Panc1 (cell line): ENCODE measurements around the gene NCBP2L.

ENCODE experiments used
- CTCF ChIP-seq: fragments of 450-650 bp; IDR thresholded peaks from 2 replicates; pipeline ENCODE4 v1.5.1; 2017; ENCODE audit warnings: mild to moderate bottlenecking
- POLR2AphosphoS5 ChIP-seq: IDR thresholded peaks from 2 replicates; pipeline ENCODE4 v1.6.1; 2012; ENCODE audit warnings: mild to moderate bottlenecking, low read depth, low read length, moderate library complexity
- TF ChIP-seq, protein P1 (sequence below), 2 experiments: IDR thresholded peaks; 2 replicates each; pipeline ENCODE4 v1.6.1; 2011 to 2012; ENCODE audit warnings: low read depth in 2 of 2, control low read depth in 1 of 2, low read length in 1 of 2, mild to moderate bottlenecking in 1 of 2, moderate library complexity in 1 of 2; ENCODE audit not compliant: insufficient read depth in 1 of 2

GRCh38 chrX:107739541-107739940 is 38.0 kb upstream of the NCBP2L start:
- TF ChIP-seq, protein P1, sequence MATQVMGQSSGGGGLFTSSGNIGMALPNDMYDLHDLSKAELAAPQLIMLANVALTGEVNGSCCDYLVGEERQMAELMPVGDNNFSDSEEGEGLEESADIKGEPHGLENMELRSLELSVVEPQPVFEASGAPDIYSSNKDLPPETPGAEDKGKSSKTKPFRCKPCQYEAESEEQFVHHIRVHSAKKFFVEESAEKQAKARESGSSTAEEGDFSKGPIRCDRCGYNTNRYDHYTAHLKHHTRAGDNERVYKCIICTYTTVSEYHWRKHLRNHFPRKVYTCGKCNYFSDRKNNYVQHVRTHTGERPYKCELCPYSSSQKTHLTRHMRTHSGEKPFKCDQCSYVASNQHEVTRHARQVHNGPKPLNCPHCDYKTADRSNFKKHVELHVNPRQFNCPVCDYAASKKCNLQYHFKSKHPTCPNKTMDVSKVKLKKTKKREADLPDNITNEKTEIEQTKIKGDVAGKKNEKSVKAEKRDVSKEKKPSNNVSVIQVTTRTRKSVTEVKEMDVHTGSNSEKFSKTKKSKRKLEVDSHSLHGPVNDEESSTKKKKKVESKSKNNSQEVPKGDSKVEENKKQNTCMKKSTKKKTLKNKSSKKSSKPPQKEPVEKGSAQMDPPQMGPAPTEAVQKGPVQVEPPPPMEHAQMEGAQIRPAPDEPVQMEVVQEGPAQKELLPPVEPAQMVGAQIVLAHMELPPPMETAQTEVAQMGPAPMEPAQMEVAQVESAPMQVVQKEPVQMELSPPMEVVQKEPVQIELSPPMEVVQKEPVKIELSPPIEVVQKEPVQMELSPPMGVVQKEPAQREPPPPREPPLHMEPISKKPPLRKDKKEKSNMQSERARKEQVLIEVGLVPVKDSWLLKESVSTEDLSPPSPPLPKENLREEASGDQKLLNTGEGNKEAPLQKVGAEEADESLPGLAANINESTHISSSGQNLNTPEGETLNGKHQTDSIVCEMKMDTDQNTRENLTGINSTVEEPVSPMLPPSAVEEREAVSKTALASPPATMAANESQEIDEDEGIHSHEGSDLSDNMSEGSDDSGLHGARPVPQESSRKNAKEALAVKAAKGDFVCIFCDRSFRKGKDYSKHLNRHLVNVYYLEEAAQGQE (IDR thresholded peaks at IDR 0.05; ENCODE audit: insufficient read depth in 1 of 2, low read depth in 2 of 2, low read length in 1 of 2) = no peak
- TF ChIP-seq CTCF = no peak
- TF ChIP-seq POLR2AphosphoS5 = no peak
